GM18870 (cell line): ENCODE measurements around the gene STYX.

Experiments used
- ATAC-seq: cut with Tn5 transposase; IDR thresholded peaks from one replicate; pipeline ENCODE4 v1.9.1; 2021; ENCODE audit warnings: moderate library complexity; ENCODE audit not compliant: unreplicated experiment

Gene STYX, protein sequence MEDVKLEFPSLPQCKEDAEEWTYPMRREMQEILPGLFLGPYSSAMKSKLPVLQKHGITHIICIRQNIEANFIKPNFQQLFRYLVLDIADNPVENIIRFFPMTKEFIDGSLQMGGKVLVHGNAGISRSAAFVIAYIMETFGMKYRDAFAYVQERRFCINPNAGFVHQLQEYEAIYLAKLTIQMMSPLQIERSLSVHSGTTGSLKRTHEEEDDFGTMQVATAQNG

GRCh38 chr14:52729925-52730708 lies at the start of gene STYX:
TSS of gene STYX (plus strand) at chr14:52730166. CDS start at chr14:52730475, 309 bp downstream.
- peak; percentile 56 for ATAC-seq

DNA sequence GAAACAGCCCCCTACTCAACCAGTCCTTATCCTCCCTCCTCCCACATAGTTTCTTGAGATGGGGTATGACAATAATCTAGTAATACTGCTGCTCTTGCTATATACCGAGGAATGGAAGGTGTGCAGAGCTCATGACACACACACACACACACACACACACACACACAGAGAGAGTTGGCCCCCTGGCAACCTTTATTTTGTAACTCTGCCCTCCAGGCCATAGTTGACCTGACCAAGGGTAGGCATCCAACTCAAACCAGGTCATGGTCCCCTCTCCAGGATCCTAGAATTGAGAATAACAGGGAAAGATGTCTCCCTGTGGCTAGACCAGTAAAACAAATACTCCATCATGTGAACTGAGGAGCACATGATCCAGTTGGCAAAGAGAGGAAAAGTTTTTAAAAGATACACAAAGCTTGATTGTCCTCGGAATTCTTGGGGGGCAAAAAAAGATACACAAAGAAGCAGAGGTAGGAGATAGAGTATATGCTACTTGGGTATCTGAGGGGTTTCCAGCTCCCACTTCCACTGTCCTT lies 45.9 kb upstream of the STYX start:
- no peak for ATAC-seq

GRCh38 chr14:52686176-52686575 lies 43.8 kb upstream of the STYX start:
- no peak for ATAC-seq

DNA sequence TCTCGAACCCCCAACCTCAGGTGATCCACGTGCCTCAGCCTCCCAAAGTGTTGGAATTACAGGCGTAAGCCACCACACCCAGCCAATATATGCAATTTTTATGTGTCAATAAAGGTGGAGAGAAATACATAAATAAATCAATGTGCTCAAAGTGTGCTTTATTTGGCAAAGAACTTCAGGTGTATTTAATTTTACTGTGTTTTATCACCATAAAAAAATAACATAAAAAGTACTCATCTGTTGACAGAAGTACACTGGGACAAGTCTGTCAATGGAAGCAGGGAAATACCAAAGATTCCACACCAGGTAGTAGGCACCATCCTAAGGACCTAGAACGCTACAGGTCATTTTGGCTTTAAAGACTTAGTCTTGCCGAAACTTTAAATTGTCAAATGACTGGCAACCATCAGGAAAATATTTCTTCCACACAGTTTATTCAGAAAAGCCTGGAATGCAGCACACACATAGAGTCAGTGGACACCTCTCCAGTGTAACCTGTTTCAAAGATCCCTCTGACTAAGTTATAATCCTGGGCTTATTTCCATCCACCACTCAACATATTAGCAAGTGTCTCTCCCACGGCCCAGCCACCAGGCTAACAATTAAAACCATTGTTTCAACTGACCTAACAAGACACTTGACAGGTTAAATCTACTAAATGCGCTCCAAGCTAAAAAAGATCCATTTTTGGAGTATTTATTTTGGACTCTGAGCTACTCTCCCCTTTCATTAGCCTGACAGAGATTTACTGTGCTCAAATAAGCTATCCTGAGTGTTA lies 38.8 kb upstream of the STYX start:
- no peak for ATAC-seq

DNA sequence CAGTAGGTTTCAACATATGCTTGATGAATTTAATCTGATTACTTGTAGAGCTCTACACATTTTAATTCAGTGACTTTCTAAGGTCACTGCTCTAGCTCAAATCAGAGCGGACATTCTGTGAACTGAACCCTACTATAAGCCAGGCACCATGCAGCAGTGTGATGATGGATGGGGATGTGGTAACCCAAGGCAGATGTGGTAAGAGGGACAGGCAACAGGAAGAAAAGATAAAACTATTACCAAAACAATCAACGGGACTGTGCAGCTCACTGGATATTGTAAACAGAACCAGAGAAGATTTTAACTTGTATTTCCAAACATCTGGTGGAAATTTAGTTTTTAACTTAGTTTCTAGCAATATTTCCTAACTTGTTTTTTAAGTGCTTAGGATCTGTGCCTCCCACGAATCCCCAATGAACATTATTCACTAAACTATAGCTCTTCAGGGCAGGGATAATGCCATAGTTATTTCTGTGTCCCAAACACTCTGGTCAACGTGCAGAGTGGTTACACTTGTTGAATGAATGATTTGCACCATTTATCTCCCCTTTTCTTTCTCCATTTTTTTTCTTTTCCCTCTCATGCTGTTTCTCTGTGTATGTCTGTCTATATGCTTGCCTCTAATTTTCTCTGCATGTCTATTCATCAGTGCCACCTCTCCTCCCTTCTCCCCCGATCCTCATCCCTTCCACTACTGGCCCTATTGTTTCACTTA lies 37.6 kb upstream of the STYX start:
- ATAC-seq, result no peak

DNA sequence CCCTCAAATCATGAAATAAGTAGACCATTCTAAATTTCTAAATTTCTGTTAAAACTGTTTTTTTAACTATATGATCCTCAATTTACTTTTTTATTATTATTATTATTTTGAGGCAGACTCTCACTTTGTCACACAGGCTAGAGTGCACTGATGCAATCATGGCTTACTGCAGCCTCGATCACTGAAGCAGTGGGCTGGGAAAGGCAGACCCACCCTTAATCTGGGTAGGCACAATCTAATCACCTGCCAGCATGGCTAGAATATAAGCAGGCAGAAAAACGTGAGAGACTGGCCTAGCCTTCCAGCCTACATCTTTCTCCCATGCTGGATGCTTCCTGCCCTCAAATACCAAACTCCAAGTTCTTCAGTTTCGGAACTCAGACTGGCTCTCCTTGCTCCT lies 36.9 kb upstream of the STYX start:
- ATAC-seq, result no peak

DNA sequence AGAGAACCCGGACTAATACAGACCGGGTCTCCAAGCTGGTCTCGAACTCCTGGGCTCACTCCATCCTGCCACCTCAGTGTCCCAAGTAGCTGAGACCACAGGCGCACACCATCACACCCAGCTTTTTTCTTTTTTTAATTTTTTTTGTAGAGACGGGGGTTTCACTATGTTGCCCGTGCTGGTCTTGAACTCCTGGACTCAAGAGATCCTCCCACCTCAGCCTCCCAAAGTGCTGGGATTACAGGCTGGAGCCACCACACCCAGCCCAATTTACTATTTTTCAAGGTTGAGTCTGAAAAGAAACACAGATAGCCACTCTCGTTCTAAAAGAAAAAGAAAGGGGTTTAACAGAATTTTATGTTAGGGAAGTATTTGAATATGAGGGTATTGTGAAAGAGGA lies 36.4 kb upstream of the STYX start:
- no peak for ATAC-seq

DNA sequence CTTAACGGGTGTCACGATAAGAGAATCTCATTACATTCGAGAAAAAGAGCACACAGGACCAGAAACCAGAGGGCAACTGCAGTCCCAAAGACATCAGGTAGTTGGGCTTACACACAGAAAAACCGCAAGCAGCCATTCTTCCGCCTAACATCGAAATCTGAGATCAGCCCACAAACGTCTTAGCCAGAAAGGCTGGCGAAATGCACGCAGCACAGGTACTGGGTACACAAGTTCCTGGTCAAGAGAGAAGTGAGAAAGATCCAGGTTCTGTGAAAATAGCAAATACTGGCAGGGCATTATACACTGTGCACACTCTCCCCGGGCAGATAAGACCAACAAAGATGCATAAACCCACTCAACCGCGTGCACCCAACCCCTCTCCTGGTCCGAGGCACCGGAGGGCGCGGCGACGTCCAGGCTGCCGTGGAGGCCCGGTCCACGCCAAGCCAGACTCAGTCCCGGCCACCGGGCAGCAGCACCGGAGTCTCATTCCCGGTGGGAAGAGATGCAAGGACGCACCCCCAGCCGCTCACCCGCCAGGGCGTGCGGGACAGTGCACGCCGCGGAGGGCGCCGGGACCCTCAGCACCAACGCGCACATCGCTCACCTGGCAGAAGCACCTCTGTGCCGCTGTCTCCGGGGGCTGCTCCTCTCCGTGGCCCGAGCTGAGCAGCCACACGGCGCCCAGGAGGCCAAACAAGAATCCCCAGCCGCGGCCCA lies 35.0 kb upstream of the STYX start:
- peak; percentile 60 for ATAC-seq

- peak; percentile 31 for ATAC-seq
Observed at GRCh38 chr14:52695481-52696091, 34.4 kb upstream of the STYX start, which contains the start of gene ERO1A. TSS of gene ERO1A (minus strand) at chr14:52695558. CDS start at chr14:52695481, 77 bp downstream.

DNA sequence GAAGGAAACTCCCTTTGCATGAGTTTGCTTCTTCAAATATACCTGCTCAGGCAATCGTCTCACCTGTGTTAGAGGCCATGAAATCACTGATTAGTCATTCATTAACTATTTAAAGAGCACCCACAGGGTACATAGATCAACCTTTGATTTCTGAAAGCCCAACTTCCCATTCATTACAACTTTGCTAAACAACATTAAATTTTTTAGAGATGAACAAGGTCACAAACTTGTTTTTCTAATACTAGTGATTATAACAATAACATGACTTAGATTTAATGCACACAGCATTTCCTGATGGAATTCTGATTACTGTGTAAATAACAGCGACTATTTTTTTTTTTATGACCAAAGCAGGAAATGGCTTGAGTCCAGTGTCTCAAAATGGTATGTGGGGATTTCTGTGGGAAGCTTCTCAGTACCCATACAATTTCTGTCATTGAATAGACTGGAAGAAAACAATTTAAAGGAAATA lies 29.2 kb upstream of the STYX start:
- ATAC-seq, result no peak

DNA sequence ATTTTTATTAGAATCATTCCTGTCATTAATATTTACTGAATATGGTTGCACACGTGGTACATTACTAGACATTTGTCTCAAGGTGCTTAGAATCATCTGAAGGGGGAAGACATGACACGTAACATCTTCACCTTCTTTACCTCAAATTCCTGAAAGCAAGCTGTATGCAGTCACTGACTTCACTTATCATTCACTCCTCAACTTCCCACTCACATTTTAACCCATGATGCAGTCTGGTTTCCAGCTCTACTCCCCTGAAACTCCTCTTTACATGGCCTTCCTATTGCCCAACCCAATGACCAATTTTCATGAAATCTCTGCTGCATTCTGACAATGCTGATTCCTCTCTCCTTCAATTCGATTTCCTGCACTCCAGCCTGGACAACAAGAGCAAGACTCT lies 28.7 kb upstream of the STYX start:
- no peak for ATAC-seq

DNA sequence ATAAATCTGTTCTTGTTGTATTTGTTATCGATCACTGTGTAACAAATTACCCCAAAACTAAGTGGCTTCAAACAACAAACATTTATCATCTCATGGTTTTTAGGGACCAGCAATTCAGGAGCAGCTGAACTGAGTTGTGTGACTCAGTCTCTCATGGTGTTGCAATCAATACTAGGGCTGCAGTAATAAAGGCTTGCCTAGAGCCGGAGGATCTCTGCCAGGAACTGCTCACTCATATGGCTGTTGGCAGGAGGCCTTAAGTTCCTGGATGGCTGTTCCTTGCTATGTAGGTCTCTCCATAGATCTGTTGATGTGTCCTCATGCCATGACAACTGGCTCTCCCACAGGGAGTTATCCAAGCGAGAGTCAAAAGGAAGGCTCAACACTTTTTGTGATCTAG lies 26.7 kb upstream of the STYX start:
- no peak for ATAC-seq

DNA sequence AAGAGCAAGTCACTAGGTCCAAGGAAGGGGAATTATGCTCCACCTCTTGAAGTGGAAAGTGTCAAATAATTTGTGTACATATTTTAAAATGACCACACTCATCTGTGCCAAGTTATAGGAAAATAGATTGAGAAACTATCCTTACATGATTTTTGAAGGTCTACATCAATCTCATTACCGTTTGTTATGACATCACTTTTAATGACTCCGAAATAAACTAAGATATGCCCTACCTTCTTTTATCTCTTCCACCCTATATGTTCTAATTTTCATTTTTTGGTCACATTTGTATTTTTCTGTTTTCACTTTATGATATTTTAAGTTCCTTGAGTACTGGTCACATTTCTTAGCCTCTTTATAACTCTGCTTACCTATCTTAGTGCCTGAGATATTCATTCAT lies 26.3 kb upstream of the STYX start:
- ATAC-seq, result no peak

GRCh38 chr14:52706286-52706685 lies 23.7 kb upstream of the STYX start:
- no peak for ATAC-seq

DNA sequence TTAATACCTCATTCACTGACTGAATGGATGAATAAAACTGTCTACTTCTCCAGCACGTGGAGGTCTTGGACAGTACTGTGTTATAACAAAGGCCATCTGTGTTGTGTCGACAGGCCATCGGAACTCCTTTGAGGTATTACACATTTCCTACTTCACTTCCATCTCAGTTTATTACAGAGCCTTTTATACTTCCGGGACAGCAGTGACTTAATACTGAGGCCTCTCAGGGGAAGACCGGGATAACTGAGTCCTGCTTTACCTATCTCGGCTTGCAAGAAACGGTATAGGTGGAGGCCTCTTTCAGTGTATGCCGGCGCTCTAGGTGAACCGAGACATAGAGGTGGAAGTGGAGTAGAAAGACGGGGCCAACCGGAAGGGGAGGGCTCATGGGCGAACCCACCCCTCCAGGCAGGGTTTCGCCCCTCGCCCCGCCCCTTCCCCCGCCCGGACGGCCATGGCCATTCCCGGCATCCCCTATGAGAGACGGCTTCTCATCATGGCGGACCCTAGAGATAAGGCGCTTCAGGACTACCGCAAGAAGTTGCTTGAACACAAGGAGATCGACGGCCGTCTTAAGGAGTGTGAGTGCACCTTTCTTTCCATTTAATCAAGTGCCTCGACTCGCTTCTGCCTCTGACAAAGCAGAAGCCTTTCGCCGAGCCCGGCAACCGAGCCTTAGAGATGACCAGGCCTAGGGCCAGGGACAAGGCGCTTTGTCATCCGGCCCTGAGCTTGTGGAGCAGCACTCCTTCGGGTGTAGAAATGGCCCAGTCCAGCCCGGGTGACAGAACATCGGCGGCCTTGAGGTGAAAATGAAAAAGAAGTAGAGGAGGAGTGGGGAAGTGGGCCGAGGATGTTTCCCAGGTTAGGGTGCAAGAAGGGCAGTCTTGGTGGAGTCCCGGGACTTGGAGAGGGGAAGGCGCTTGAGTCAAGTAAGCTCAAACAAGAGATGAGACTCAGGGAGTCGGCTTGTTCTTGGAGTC lies 23.0 kb upstream of the STYX start, which contains the start of gene PSMC6:
PSMC6 (plus strand) TSS at position 477 of the 983 bp plus-strand sequence; CDS start at position 497, 20 bp downstream.
- peak; percentile 90 for ATAC-seq

GRCh38 chr14:52711666-52712065 lies 18.3 kb upstream of the STYX start:
- ATAC-seq, result no peak

DNA sequence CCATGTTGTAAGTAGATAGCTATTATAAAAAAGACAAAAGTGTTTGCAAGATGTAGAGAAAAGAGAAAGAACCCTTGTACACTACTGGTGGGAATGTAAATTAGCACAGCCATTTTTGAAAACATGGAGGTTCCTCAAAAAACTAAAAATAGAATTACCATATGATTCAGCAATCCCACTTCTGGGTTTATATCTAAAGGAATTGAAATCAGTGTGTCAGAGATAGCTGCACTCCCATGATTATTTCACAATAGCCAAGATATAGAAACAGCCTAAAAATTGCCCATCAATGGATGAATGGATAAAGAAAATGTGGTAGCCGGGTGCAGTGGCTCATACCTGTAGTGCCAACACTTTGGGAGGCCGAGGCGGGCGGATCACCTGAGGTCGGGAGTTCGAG lies 13.8 kb upstream of the STYX start:
- no peak for ATAC-seq
